ENCODE measurements around the gene GCNT3. TPM values are rescaled to one million over a fixed set of nuclear protein-coding genes. Genes with fewer than 3 reads are reported as not detected.

GCNT3 gene
- total RNA-seq, 1 donor from 2014 or later: not detected

DNA sequence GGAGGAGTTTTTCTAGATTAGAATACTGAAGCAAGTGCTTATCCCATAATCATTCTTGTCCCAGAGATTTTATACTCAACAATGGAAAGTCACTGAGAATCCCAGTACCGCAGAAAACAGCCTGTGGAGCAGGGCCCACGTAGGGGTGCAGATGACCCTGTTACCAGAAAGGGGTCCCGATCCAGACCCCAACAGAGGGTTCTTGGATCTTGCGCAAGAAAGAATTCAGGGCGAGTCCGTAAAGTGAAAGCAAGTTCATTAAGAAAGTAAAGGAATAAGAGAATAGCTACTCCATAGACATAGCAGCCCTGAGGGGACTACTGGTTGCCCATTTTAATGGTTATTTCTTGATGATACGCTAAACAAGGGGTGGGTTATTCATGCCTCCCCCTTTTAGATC, 2.6 kb downstream of the GCNT3 start:
- no peak for DNase-seq (ENCODE audit: low spot score)
- Histone ChIP-seq H3K27ac (no peak overlapping the region), H3K9ac (no peak overlapping the region), H3K79me2 (ENCODE audit: low read depth) (no peaks in the 10 kb centered on the region), H2AFZ (replicated peaks) (no peak overlapping the region), H3F3A (ENCODE audit: low read depth) (no peaks in the 10 kb centered on the region), H3K4me3 (no peak overlapping the region), H3K36me3 (no peaks in the 10 kb centered on the region), H3K27me3 (peaks cover 14% of the 10 kb centered on the region), H4K20me1 (ENCODE audit: low read depth) (no peaks in the 10 kb centered on the region), H3K4me2 (no peak overlapping the region), H3K9me3 (ENCODE audit: low read depth) (no peaks in the 10 kb centered on the region), H3K4me1 (no peaks in the 10 kb centered on the region)
- H3K9me3 Mint-ChIP-seq: no peaks in the 10 kb centered on the region
- TF ChIP-seq, protein P1, sequence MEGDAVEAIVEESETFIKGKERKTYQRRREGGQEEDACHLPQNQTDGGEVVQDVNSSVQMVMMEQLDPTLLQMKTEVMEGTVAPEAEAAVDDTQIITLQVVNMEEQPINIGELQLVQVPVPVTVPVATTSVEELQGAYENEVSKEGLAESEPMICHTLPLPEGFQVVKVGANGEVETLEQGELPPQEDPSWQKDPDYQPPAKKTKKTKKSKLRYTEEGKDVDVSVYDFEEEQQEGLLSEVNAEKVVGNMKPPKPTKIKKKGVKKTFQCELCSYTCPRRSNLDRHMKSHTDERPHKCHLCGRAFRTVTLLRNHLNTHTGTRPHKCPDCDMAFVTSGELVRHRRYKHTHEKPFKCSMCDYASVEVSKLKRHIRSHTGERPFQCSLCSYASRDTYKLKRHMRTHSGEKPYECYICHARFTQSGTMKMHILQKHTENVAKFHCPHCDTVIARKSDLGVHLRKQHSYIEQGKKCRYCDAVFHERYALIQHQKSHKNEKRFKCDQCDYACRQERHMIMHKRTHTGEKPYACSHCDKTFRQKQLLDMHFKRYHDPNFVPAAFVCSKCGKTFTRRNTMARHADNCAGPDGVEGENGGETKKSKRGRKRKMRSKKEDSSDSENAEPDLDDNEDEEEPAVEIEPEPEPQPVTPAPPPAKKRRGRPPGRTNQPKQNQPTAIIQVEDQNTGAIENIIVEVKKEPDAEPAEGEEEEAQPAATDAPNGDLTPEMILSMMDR (IDR thresholded peaks at IDR 0.05): no peak
- TF ChIP-seq EZH2 (IDR thresholded peaks at IDR 0.05) (no peak), EZH2phosphoT487 (IDR thresholded peaks at IDR 0.05) (no peak)
- no peak overlapping the region for H3K4me3 Mint-ChIP-seq
- peaks cover 9% of the 10 kb centered on the region for H3K4me1 Mint-ChIP-seq
- H3K36me3 Mint-ChIP-seq: no peaks in the 10 kb centered on the region
- peaks cover 11% of the 10 kb centered on the region for H3K27me3 Mint-ChIP-seq (ENCODE audit: insufficient read depth, low read depth)
- H3K27ac Mint-ChIP-seq: peak overlapping the region; percentile 46

DNA sequence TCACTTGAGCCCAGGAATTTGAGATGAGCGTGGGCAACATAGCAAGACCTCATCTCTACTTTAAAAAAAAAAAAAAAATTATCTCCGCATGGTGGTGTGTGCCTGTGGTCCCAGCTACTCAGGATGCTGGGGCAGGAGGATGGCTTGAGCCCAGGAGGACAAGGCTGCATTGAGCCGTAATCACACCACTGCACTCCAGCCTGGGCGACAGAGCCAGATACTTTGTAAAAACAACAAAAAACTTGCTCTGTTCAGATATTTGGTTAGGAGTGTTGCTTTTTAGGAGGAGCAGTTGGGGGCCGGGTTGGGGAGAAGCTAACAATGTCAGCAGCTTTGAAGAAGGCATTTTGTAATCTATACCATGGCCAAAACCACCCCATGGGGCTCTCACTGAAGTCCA, 4.1 kb downstream of the GCNT3 start:
- no peaks in the 10 kb centered on the region for H3K9me3 ChIP-seq (ENCODE audit: low read depth)
- H3K79me2 ChIP-seq (ENCODE audit: low read depth): no peaks in the 10 kb centered on the region
- no peak overlapping the region for H3K4me3 ChIP-seq
- H3K36me3 ChIP-seq: no peaks in the 10 kb centered on the region
- H3K4me1 ChIP-seq: no peaks in the 10 kb centered on the region
- H3K27ac ChIP-seq: no peak overlapping the region
- Mint-ChIP-seq H3K9me3 (no peaks in the 10 kb centered on the region), H3K4me1 (peaks cover 9% of the 10 kb centered on the region), H3K4me3 (no peak overlapping the region), H3K27me3 (ENCODE audit: insufficient read depth, low read depth) (peaks cover 6% of the 10 kb centered on the region), H3K36me3 (no peaks in the 10 kb centered on the region), H3K27ac (no peak overlapping the region)
- peaks cover 14% of the 10 kb centered on the region for H3K27me3 ChIP-seq
- H4K20me1 ChIP-seq (ENCODE audit: low read depth): no peaks in the 10 kb centered on the region
- TF ChIP-seq EZH2 (IDR thresholded peaks at IDR 0.05) (no peak), EZH2phosphoT487 (IDR thresholded peaks at IDR 0.05) (no peak)
- TF ChIP-seq, protein P1 (IDR thresholded peaks at IDR 0.05): no peak
- no peak overlapping the region for H3K9ac ChIP-seq
- H3K4me2 ChIP-seq: no peak overlapping the region
- H2AFZ ChIP-seq (replicated peaks): no peak overlapping the region
- DNase-seq (ENCODE audit: low spot score): no peak
- H3F3A ChIP-seq (ENCODE audit: low read depth): no peaks in the 10 kb centered on the region

DNA sequence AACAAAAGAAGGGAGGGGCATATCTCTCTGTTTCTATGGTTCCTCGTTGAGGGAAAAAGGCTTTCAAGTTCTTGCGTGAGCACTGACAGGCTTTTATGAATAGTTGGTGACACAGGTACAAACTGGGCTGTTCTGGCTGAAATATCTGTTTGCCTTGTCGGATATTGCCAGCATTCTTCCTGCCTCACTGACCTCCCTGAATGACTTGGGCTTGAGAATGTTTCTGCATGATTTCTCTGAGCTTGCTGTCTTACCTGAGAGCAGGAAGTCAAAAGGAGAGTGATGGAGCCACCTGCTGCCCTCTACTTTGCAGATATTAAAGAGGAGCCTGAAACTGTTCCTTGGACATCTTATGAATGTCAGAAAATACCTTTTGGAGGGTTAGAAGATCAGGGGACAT, 4.8 kb downstream of the GCNT3 start:
- no peaks in the 10 kb centered on the region for H3F3A ChIP-seq (ENCODE audit: low read depth)
- no peaks in the 10 kb centered on the region for H3K9me3 ChIP-seq (ENCODE audit: low read depth)
- no peak overlapping the region for H3K4me2 ChIP-seq
- H3K9ac ChIP-seq: no peak overlapping the region
- no peak overlapping the region for H3K27ac ChIP-seq
- peaks cover 14% of the 10 kb centered on the region for H3K27me3 ChIP-seq
- H2AFZ ChIP-seq (replicated peaks): no peak overlapping the region
- H3K79me2 ChIP-seq (ENCODE audit: low read depth): no peaks in the 10 kb centered on the region
- no peaks in the 10 kb centered on the region for H4K20me1 ChIP-seq (ENCODE audit: low read depth)
- H3K36me3 ChIP-seq: no peaks in the 10 kb centered on the region
- Mint-ChIP-seq H3K27me3 (ENCODE audit: insufficient read depth, low read depth) (peaks cover 3% of the 10 kb centered on the region), H3K27ac (no peak overlapping the region), H3K4me1 (peaks cover 9% of the 10 kb centered on the region), H3K9me3 (no peaks in the 10 kb centered on the region), H3K4me3 (no peak overlapping the region), H3K36me3 (no peaks in the 10 kb centered on the region)
- TF ChIP-seq EZH2phosphoT487 (IDR thresholded peaks at IDR 0.05) (no peak), EZH2 (IDR thresholded peaks at IDR 0.05) (no peak)
- TF ChIP-seq, protein P1 (IDR thresholded peaks at IDR 0.05): no peak
- no peak for DNase-seq (ENCODE audit: low spot score)
- H3K4me1 ChIP-seq: no peaks in the 10 kb centered on the region
- H3K4me3 ChIP-seq: no peak overlapping the region
